NCI-H2227 treated with DMSO at 0.1 percent for 48 hours (cell line): Measurements from ENCODE around the gene ADGRG7.
"Not testable (repeated sequence)": the region's sequence is repeated elsewhere in the genome, so short reads cannot be mapped to it uniquely, and the experiment has no call there.

Experiments
- DNase-seq: peaks from one replicate; lab custom pipeline; 2025; lab: John Stamatoyannopoulos, UW

ADGRG7 gene

GRCh38 chr3:100645913-100646312, 36.5 kb downstream of the ADGRG7 start:
- DNase-seq = no peak

- DNase-seq = no peak
Measured at GRCh38 chr3:100647171-100647570, 37.8 kb downstream of the ADGRG7 start.

GRCh38 chr3:100647657-100648056, 38.3 kb downstream of the ADGRG7 start:
- DNase-seq = no peak

GRCh38 chr3:100650651-100651619, 41.5 kb downstream of the ADGRG7 start:
- no peak for DNase-seq

- no peak for DNase-seq
Measured at GRCh38 chr3:100653604-100654294, 44.3 kb downstream of the ADGRG7 start.

GRCh38 chr3:100656945-100657344, 47.5 kb downstream of the ADGRG7 start:
- DNase-seq = no peak

- not testable (repeated sequence) for DNase-seq
Measured at GRCh38 chr3:100661294-100661693, 51.9 kb downstream of the ADGRG7 start.

GRCh38 chr3:100662113-100662823, 52.9 kb downstream of the ADGRG7 start:
- DNase-seq = no peak

- no peak for DNase-seq
Measured at GRCh38 chr3:100665230-100665629, 55.8 kb downstream of the ADGRG7 start.

GRCh38 chr3:100666699-100667098, 57.3 kb downstream of the ADGRG7 start:
- not testable (repeated sequence) for DNase-seq

- DNase-seq = not testable (repeated sequence)
Measured at GRCh38 chr3:100667316-100667715, 57.9 kb downstream of the ADGRG7 start.

- not testable (repeated sequence) for DNase-seq
Measured at GRCh38 chr3:100670995-100671394, 61.6 kb downstream of the ADGRG7 start.

- no peak for DNase-seq
Measured at GRCh38 chr3:100681496-100681895, 72.1 kb downstream of the ADGRG7 start.

GRCh38 chr3:100682056-100682853, 72.9 kb downstream of the ADGRG7 start:
- DNase-seq = no peak

GRCh38 chr3:100682854-100683760, 73.7 kb downstream of the ADGRG7 start:
- DNase-seq = no peak

GRCh38 chr3:100693225-100693624, 83.8 kb downstream of the ADGRG7 start:
- DNase-seq = no peak

- no peak for DNase-seq
Measured at GRCh38 chr3:100695696-100696095, 86.3 kb downstream of the ADGRG7 start.

GRCh38 chr3:100696161-100696560, 86.8 kb downstream of the ADGRG7 start:
- DNase-seq = no peak

GRCh38 chr3:100697172-100697571, 87.8 kb downstream of the ADGRG7 start:
- DNase-seq = no peak

- no peak for DNase-seq
Measured at GRCh38 chr3:100697723-100698285, 88.4 kb downstream of the ADGRG7 start.
